Stomach smooth muscle (tissue), 2 donors: ENCODE measurements around the gene C18orf63.
"Not testable (repeated sequence)": the region's sequence is repeated elsewhere in the genome, so short reads cannot be mapped to it uniquely, and the experiment has no call there.

ENCODE experiments used
- H3K27ac ChIP-seq: one replicate; pipeline ENCODE4 v1.7.0; 2013; ENCODE audit warnings: mild to moderate bottlenecking, low read length, inconsistent platforms
- H3K27me3 ChIP-seq, 2 donors: one replicate each; pipeline ENCODE4 v1.7.0; 2013; ENCODE audit warnings: low read length in 2 of 2; ENCODE audit not compliant: insufficient read depth in 2 of 2, control insufficient read depth in 1 of 2
- H3K36me3 ChIP-seq, 2 donors: one replicate each; pipeline ENCODE4 v1.7.0; 2013; ENCODE audit warnings: low read length in 2 of 2; ENCODE audit not compliant: control insufficient read depth in 2 of 2, insufficient read depth in 2 of 2
- H3K4me1 ChIP-seq: one replicate; pipeline ENCODE4 v1.7.0; 2013; ENCODE audit warnings: low read length; ENCODE audit not compliant: control insufficient read depth, insufficient read depth
- H3K4me3 ChIP-seq, 2 donors: one replicate each; pipeline ENCODE4 v1.7.0; 2013; ENCODE audit warnings: low read length in 2 of 2
- H3K9ac ChIP-seq, 2 donors: one replicate each; pipeline ENCODE4 v1.7.0; 2013; ENCODE audit warnings: low read length in 2 of 2, mild to moderate bottlenecking in 1 of 2
- H3K9me3 ChIP-seq, 2 donors: one replicate each; pipeline ENCODE4 v1.7.0; 2013; ENCODE audit warnings: low read length in 2 of 2; ENCODE audit not compliant: control insufficient read depth in 2 of 2
- donor health status: healthy.
- donor health status: Pancreatic carcinoma.

C18orf63 gene

DNA sequence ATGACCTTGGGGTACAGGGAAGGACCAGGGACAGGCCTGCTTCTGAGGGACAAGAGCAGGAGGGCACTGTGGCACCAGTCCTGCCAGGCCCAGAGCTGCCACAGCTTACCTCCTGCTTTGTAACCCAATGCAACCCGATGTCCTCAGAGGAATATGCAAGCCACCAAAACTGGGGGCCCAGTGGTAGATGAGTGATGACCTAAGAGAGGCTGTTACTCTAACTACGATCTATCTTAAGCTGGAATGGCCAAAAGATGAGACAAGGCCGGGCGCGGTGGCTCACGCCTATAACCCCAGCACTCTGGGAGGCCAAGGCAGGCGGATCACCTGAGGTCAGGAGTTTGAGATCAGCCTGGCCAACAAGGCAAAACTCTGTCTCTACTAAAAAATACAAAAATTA lies 36.7 kb upstream of the C18orf63 start:
- H3K27me3 ChIP-seq: no peaks in the 10 kb centered on the region
- no peak overlapping the region for H3K9ac ChIP-seq
- H3K4me1 ChIP-seq: peaks cover 28% of the 10 kb centered on the region
- peaks cover 0 to 6% of the 10 kb centered on the region in 2 donors for H3K36me3 ChIP-seq
- no peaks in the 10 kb centered on the region for H3K9me3 ChIP-seq
- H3K27ac ChIP-seq: no peak overlapping the region
- H3K4me3 ChIP-seq: no peak overlapping the region

DNA sequence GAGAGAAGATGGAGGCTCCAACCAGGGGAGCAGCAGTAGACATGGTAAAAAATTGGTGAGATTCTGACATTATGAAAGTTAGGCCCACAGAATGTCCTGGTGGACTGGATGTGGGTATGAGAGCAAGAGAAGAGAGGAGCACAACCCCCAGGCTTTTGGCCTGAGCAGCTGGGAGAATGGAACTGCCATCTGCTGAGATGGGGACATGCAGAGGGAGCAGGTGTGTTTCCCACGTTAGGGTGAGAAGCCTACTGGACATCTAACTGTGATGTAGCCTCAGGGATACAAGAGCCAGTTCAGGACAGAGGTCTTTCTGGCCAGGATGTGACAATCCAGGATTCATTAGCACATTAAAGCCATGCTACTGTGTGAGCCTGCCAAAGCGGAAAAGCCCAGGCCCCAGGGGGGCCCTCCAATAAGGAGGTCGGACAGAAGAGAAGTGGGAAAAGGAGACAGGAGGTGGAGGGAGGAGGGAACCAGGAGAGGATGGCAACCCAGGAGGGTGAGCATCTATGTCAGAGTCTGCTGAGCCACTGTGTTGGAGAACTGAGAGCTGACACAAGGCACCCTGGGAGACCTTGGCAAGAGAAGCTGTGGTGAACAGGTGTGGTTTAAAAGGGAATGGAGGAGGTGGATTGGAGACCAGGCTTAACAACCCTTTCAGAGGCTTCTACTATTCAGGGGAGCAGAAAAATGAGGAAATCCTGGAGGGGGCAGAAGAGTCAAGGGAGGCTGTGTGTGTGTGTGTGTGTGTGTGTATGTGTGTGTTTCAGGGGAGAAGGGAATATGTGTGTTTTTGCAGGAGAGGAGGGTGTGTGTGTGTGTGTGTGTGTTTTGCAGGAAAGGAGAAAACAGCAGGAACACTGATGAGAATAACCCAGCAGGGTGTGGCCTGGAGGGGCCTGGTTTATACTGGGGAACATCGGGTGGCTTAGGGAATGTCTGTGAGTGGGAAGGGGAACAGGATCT lies 34.3 kb upstream of the C18orf63 start:
- Histone ChIP-seq H3K4me3 (no peak overlapping the region), H3K4me1 (peaks cover 43% of the 10 kb centered on the region)

DNA sequence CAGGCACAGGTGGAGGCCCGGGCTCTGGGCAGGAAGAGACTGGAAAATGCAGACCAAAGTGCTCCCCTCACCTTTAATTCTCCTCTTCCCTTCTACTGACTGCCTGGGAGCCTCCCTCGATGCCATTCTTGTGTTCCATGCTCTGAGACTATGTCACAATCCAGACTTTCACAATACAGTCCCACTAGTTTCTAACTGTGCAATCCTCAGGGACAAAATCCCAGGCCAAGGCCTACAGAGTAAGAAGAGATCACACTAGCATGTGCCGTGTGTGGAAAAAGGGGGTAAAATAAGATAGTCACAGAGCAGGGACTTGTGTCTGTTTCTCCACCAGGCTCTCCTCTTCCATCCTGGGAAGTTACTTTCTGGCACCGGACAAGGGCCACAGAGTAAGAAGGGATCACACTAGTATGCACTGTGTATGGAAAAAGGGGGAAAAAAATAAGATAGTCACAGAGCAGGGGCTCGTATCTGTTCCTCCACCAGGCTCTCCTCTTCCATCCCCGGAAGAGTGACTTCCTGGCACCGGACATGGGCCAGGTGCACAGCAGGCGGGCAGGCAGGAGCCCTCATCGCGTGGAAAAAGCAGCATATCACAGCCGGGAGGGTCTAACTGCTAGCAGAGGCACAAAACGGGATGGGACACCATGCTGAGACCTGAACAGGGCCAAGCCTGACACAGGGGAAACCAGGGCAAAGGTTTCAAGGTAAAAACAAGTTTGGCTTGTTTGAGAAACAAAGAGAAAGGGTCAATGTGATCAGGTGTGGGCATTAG lies 33.5 kb upstream of the C18orf63 start:
- Histone ChIP-seq H3K36me3 (peaks cover 0 to 6% of the 10 kb centered on the region in 2 donors), H3K9me3 (no peaks in the 10 kb centered on the region), H3K9ac (peak overlapping the region in 1 of 2 donors; percentile 51), H3K4me1 (peaks cover 43% of the 10 kb centered on the region), H3K27me3 (no peaks in the 10 kb centered on the region), H3K4me3 (no peak overlapping the region), H3K27ac (peak overlapping the region; percentile 11)

More for the DNA sequence above, 34.3 kb upstream of the C18orf63 start:
- H3K27ac ChIP-seq: peak overlapping the region; percentile 11
- no peak overlapping the region for H3K9ac ChIP-seq
- no peaks in the 10 kb centered on the region for H3K9me3 ChIP-seq
- H3K36me3 ChIP-seq: peaks cover 0 to 6% of the 10 kb centered on the region in 2 donors
- no peaks in the 10 kb centered on the region for H3K27me3 ChIP-seq

DNA sequence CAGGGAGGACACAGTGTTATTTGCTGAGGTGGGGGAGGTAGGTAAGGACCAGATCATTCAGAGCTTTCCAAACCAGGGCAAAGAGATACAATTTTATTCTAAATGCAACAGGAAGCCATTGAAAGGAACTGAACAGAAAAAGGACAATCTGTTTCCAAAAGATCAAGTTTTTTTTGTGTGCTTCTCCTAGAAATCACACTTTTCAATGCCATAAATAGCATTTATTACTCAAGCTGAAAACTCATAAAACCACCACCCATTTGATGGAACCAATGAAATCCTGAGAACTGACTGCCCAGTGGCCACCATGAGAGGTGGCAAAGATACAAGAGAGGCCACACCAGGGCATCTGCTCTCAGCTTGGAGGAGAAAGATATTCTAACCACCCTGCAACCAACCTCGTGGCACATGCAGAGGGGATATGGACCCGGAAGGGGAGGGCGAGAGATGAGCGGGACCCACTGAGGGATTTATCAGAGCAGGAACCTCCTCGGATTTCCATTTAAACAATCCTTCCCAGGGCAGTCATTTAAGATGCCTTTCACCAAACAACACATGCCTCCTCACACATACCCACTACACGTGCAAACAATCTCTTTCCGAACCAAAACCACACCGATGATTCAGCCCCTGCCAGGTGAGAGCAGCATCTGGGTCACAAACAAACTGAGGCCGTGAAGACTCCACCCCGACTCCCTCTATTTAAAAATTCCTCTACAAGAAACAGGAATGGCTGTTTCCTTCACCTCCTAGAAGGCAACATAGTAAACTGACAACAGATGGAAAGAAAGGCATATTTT lies 32.7 kb upstream of the C18orf63 start:
- peaks cover 0 to 1% of the 10 kb centered on the region in 2 donors for H3K36me3 ChIP-seq
- H3K27ac ChIP-seq: peak overlapping the region; percentile 91
- no peaks in the 10 kb centered on the region for H3K9me3 ChIP-seq
- H3K4me1 ChIP-seq: peaks cover 43% of the 10 kb centered on the region
- H3K27me3 ChIP-seq: no peaks in the 10 kb centered on the region
- no peak overlapping the region for H3K4me3 ChIP-seq
- H3K9ac ChIP-seq: no peak overlapping the region

DNA sequence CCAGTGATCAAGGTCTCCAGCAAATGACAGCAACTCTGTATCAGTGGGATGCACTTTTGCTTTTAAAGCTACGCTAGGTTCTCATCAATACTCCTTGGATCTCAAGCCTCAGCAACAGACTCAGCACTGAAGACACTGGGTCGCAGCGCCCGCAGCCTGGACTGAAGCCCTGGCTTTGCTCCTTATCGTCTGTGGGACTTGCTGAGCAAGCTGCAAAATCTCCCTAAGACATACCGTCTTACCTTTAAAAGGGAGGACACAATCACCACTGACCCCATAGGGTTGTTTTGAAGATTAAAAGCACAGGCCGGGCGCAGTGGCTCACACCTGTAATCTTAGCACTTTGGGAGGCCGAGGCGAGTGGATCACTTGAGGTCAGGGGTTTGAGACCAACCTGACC lies 32.0 kb upstream of the C18orf63 start:
- Histone ChIP-seq H3K9ac (no peak overlapping the region), H3K27ac (peak overlapping the region; percentile 91), H3K4me1 (peaks cover 45% of the 10 kb centered on the region), H3K27me3 (no peaks in the 10 kb centered on the region), H3K36me3 (no peaks in the 10 kb centered on the region), H3K9me3 (no peaks in the 10 kb centered on the region), H3K4me3 (no peak overlapping the region)

DNA sequence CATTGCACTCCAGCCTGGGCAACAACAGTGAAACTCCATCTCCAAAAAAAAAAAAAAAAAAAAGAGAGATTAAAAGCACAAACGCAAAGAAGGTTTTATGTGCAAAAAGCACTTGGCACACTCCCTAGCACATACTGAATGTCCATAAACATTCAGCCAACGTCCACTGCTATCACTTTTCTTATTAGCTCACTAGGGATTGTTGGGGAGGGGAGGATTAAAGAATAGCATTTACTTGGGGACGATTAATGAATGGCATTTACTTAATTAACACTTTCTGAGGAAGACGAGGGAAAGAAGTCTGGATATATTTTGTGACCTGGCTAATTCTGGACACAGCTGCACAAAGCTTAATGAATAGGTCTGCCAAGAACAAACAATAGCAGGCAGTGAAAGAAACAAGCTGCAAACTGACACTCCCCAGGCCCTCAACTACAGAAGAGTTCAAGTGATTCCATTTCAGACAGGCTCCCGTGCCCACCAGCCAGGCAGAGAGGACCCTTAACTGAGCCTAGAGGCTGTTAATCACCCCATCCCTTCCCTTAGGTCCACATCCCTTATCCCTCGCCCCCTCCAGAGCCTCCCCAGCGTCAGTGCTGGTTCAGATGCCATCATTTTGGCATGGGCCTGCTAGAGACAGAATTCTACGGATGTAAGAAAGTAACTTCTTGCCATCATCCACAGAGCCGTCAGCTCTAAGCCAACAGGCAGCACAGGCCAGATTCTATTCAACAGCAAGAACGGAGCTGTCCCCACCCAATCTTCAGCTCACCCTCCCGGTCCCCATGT lies 31.3 kb upstream of the C18orf63 start:
- Histone ChIP-seq H3K27me3 (no peaks in the 10 kb centered on the region), H3K9ac (peak overlapping the region; percentile 30 to 76), H3K4me3 (peak overlapping the region; percentile 17 to 59), H3K9me3 (no peaks in the 10 kb centered on the region), H3K27ac (peak overlapping the region; percentile 91), H3K36me3 (no peaks in the 10 kb centered on the region), H3K4me1 (peaks cover 49% of the 10 kb centered on the region)

DNA sequence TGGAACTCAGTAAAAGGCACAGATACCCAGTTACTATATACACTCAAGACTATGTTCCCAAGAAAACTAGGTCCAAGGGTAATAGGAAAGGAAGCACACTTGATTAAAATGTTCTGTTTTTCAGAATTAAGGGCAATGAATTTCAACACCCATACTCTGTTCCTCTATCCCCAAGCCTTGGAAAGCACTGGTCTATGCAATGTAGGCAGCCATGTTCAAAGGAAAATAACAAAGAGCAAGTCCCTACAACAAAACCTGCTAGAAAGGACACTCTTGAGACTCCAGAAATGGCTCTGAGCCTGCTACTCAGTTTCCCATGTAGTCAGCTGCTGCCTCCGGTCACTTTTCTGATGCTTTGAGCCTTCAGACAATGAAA lies 30.7 kb upstream of the C18orf63 start:
- Histone ChIP-seq H3K4me1 (peaks cover 49% of the 10 kb centered on the region), H3K9ac (peak overlapping the region in 1 of 2 donors; percentile 30), H3K27me3 (no peaks in the 10 kb centered on the region), H3K36me3 (no peaks in the 10 kb centered on the region), H3K27ac (peak overlapping the region; percentile 91), H3K9me3 (no peaks in the 10 kb centered on the region), H3K4me3 (peak overlapping the region in 1 of 2 donors; percentile 59)

DNA sequence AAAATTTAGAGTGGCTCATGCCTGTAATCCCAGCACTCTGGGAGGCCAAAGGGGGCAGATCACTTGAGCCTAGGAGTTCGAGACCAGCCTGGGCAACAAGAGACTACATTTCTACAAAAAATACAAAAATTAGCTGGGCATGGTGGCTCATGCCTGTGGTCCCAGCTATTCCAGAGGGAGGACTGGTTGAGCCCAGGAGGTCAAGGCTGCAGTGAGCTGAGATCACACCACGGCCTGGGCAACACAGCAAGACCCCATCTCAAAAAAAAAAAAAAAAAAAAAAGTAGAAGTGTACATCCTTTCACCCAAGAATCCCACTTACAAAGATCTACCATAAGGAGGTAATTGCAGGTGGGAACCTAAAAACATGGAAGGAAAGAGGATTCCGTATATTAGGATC lies 30.1 kb upstream of the C18orf63 start:
- peak overlapping the region; percentile 91 for H3K27ac ChIP-seq

DNA sequence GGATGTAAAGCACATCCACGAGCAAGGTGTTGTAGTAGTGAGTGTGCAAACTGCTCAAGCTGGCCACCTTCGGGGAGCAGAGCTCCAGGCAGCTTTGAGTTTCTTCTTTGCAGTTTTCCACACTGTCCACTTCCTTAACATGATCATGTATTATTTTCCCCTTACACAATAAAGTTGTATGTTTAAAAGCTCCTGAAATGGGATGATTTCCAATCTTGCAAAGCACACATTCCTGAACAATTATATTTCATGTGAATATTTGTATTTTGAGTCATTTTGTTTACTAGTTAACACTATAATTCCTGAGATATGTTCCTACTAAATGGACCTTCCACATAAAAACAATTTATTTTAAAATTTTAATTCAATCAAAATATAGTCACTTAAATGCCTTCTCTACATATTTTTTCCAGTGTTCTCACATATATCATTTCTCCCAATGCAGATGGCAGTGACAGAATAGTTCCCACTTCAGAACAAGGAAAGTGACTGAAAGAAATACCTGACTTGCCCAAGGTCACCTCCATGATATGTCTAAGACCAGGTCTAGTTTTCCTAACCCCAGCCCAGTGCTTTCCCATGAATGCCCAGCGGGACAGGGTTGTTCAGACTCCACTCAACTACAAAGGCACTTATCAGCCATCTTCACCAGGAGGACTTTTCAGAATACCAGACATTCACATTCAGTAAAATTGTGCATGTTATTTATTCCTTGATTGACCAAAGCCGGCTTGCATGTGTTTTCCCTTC lies 29.4 kb upstream of the C18orf63 start:
- Histone ChIP-seq H3K36me3 (no peaks in the 10 kb centered on the region), H3K4me3 (no peak overlapping the region), H3K27me3 (no peaks in the 10 kb centered on the region), H3K9ac (no peak overlapping the region), H3K27ac (no peak overlapping the region), H3K9me3 (no peaks in the 10 kb centered on the region), H3K4me1 (peaks cover 55% of the 10 kb centered on the region)

More for the DNA sequence above, 30.1 kb upstream of the C18orf63 start:
- H3K9me3 ChIP-seq, H3K4me3 ChIP-seq, H3K9ac ChIP-seq, H3K27me3 ChIP-seq, H3K36me3 ChIP-seq: not testable (repeated sequence)
- peaks cover 51% of the 10 kb centered on the region for H3K4me1 ChIP-seq
